AG04450 (cell line): ENCODE results near the gene GRAP. TPM values are rescaled to one million over a fixed set of nuclear protein-coding genes. Genes with fewer than 3 reads are reported as not detected.

Experiments
- CTCF ChIA-PET: fragments of 300-600, 350-600 bp; formaldehyde crosslinking; extraction: SDS; loops from one replicate; lab custom pipeline; 2022; ENCODE audit warnings: antibody characterized with exemption, inconsistent platforms; lab: Charles Lee
- POLR2A ChIA-PET: fragments of 350-600 bp; formaldehyde crosslinking; extraction: SDS; loops from one replicate; lab custom pipeline; 2021; ENCODE audit warnings: antibody characterized with exemption, inconsistent platforms; lab: Yijun Ruan, JAX
- DNase-seq: peaks from one replicate; pipeline ENCODE4 v3.0.0-alpha.2; 2011; ENCODE audit warnings: low read depth, low spot score
- H3K27ac ChIP-seq: one replicate; pipeline ENCODE4 v1.5.1; 2012; ENCODE audit warnings: low read depth, low read length, control low read depth
- H3K27me3 ChIP-seq: one replicate; pipeline ENCODE4 v1.6.0; 2012; ENCODE audit warnings: low read length; ENCODE audit not compliant: control insufficient read depth, insufficient read depth
- H3K4me3 ChIP-seq: 2 replicates; pipeline ENCODE4 v1.5.1; 2011; ENCODE audit warnings: mild to moderate bottlenecking, low read depth, low read length, control low read depth
- H3K9me3 ChIP-seq: 2 replicates; pipeline ENCODE4 v1.5.1; 2012; ENCODE audit warnings: low read length; ENCODE audit not compliant: control insufficient read depth, insufficient read depth
- polyA plus RNA-seq: library from polyadenylated mRNA; depleted of rRNA; stranded (reverse); fragments of >200 nt; gene quantifications from 2 replicates; pipeline ENCODE4 v1.2.3, GENCODE V29; 2011
- TF ChIP-seq, protein P1 (sequence below): IDR thresholded peaks from 2 replicates; pipeline ENCODE4 v1.5.1; 2011; ENCODE audit warnings: low read depth, low read length, control low read depth, inconsistent platforms

Gene GRAP
- polyA plus RNA-seq, 1 experiment = 0.15 TPM

DNA sequence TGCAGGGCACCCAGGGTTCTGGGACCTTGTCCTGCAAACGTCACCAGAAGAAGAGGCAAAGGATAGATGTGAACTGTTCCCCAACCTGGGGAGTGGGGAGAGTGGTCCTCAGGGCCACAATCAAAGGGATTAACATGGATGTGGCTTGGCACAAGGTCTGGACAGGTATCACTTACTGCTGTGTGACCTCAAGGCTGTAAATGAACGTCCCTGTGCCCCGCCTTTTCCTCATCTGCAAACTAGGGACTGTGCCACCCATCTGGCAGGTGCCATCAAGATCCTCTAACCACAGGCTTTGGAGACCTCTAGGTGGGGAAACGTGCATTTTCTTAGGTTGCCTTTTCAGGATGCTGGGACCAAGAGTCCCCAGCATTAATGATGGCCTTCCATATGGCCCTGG is 69.7 kb downstream of the GRAP start:
- H3K27me3 ChIP-seq = no peaks in the 10 kb centered on the region
- no peak for DNase-seq
- no peaks in the 10 kb centered on the region; the same call in 1 of the 2 replicates for H3K9me3 ChIP-seq
- TF ChIP-seq, protein P1, sequence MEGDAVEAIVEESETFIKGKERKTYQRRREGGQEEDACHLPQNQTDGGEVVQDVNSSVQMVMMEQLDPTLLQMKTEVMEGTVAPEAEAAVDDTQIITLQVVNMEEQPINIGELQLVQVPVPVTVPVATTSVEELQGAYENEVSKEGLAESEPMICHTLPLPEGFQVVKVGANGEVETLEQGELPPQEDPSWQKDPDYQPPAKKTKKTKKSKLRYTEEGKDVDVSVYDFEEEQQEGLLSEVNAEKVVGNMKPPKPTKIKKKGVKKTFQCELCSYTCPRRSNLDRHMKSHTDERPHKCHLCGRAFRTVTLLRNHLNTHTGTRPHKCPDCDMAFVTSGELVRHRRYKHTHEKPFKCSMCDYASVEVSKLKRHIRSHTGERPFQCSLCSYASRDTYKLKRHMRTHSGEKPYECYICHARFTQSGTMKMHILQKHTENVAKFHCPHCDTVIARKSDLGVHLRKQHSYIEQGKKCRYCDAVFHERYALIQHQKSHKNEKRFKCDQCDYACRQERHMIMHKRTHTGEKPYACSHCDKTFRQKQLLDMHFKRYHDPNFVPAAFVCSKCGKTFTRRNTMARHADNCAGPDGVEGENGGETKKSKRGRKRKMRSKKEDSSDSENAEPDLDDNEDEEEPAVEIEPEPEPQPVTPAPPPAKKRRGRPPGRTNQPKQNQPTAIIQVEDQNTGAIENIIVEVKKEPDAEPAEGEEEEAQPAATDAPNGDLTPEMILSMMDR = no peak
- H3K27ac ChIP-seq = no peak overlapping the region
- no peak overlapping the region for H3K4me3 ChIP-seq
- ChIA-PET CTCF (interaction anchor here (1.2 kb wide), 1 partner anchor 16 kb away, joined by 4 read pairs; no protein-coding TSS in a partner anchor), POLR2A (no interaction called here)

DNA sequence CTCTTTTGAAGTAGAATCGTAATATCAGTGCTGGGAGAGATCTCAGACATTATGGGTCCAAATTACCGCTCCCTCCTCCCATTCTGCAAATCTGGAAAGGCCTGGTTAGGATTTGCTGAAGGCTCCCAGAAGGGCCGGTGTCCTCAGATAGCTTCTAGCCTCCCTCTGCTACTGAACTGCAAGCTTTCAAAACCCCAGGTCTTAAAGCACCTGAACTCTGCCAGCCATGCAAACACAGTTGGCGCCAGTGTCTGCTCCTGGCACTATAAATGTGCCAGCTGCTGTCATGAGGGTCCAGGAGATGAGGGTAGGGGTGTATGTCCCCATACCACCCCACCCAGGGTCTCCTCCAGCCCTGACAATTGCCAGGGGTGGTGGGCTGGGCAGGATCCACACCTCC is 70.6 kb downstream of the GRAP start:
- ChIA-PET POLR2A (no interaction called here), CTCF (interaction anchor here (1.2 kb wide), 1 partner anchor 15 kb away, joined by 4 read pairs; no protein-coding TSS in a partner anchor)
- DNase-seq = no peak
- no peaks in the 10 kb centered on the region for H3K9me3 ChIP-seq
- TF ChIP-seq, protein P1 = no peak
- H3K27me3 ChIP-seq = no peaks in the 10 kb centered on the region
- no peak overlapping the region for H3K4me3 ChIP-seq
- H3K27ac ChIP-seq = no peak overlapping the region

DNA sequence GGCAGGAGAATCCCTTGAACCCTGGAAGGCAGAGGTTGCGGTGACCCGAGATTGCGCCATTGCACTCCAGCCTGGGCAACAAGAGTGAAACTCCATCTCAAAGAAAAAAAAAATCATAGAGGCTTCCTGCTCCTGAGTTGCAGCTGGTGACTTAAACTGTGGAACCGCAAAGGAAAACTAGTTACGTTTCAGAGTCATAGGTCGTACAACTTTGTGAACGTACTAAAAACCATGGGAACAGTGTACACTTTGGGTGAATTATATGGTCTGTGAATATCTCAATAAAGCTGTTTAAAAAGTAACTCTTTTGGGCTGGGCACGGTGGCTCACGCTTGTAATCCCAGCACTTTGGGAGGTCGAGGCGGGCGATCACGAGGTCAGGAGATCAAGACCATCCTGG is 71.2 kb downstream of the GRAP start:
- H3K9me3 ChIP-seq = no peaks in the 10 kb centered on the region
- no peaks in the 10 kb centered on the region for H3K27me3 ChIP-seq
- no peak for DNase-seq
- POLR2A ChIA-PET = no interaction called here
- no peak overlapping the region for H3K4me3 ChIP-seq
- CTCF ChIA-PET = interaction anchor here (1.2 kb wide), 1 partner anchor 14 kb away, joined by 4 read pairs; no protein-coding TSS in a partner anchor
- TF ChIP-seq, protein P1 = no peak
- no peak overlapping the region for H3K27ac ChIP-seq

DNA sequence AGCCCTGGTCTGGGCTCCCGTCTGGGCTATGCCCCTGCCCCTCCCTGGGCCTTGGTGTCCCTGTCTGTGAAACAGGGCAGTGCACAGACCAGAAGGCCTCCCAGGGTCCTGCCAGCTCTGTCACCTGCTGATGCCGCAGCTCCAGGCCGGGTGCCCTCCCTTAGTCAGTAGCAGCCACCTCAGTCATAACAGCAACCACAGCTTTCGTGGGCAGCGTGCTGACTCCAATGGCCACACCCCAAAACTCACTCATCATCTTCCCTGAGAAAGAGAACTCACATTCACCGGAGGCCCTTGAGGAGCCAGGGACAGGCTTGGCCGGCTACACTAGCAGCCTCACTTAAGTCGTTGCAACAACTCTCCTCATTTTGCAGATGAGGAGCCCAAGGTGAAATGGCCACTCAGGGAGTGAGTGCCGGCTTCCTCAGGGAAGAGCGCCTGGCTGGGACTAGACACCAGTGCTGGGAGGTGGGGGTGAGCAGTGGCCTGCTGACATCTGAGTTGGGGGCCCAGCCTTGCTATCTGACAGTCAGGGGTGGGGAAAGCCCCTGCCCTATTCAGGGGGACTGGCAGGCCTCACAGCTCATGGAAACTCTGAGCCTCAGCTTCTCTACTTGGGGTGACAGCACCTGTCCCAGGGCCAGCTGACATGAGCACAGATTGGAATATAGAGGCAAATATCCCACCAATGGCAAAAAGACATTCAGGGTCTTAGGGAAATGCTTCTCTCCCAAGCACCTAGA is 72.2 kb downstream of the GRAP start:
- H3K27me3 ChIP-seq = no peaks in the 10 kb centered on the region
- ChIA-PET POLR2A (no interaction called here), CTCF (no interaction called here)
- no peaks in the 10 kb centered on the region for H3K9me3 ChIP-seq
- no peak overlapping the region for H3K4me3 ChIP-seq
- no peak overlapping the region for H3K27ac ChIP-seq
- DNase-seq = no peak
- TF ChIP-seq, protein P1 = no peak

DNA sequence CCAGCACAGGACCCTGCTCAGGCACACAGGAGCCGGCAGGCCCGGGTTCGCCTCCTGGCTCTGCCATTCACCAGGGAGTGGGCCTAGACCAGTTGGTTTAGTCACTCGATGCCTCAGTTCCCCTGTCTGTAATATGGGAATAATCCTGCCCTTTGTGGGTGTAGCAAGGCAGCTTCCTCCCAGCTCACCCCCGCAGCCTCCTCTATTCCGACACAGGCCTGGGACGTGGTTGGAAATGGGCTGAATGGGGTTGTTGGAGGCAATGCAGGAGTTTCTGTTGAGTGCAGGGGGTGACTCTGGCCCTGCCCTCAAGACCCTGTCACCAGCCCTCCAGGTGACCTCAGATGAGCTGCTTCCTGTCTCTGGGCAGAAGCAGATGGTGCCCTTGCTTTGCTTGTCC is 75.0 kb downstream of the GRAP start:
- no peak overlapping the region for H3K4me3 ChIP-seq
- POLR2A ChIA-PET = no interaction called here
- CTCF ChIA-PET = interaction anchor here (2.0 kb wide), 1 partner anchor 11 kb away, joined by 9 read pairs; no protein-coding TSS in a partner anchor
- no peaks in the 10 kb centered on the region; the same call in 1 of the 2 replicates for H3K9me3 ChIP-seq
- H3K27me3 ChIP-seq = no peaks in the 10 kb centered on the region
- DNase-seq = no peak
- H3K27ac ChIP-seq = no peak overlapping the region
- TF ChIP-seq, protein P1 = no peak
